ENCODE measurements around the gene SDF4.

DNA sequence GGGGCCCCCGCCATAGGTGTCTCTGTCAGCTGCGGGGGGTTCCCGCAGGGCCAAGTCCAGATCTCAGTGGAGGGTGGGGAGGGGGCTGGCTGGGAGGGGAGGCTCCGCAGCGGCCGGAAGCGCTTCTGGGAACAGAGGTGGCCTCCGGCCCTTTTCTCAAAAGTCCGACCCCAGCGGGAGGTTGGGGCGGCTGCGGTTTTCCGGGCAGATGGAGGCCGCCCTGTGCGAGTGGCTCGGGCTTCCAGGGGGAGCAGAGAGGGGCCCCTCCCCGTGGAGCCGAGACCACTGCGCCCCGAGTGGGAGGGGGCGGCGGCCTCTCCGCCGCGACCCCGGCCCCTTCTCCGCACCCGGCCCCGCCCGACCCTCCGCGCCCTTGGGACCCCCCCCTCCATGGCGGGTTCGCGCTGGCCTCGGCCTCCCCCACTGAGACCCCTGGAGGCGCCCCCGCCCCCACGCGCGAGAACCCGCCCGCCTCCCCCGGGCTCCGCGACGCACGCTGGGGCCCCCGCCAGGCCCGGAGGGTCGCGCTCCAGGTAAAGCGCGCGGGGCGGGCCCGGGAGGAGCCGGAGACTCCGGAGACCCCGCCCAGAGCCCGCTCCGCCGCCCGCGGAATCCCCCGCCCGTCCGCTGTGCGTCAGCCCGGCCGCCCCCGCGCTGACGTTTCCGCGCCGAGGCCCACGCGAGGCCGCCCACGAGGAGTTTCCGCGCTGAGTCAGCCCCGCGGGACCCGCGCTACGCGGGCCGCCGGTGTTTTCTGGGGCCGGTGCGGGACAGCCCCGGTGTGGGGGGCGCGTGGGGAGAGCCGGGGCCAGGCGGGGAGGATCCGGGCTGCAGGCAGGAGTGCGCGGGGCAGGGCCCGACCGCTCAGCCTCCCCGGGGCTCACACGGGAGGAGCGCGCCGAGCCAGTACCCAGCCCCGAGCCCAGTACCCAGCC is 30.7 kb downstream of the SDF4 start:
- TF ChIP-seq CTCF (IDR thresholded peaks at IDR 0.05) (no peak), POLR2A (IDR thresholded peaks at IDR 0.05) (no peak), POLR2AphosphoS5 (IDR thresholded peaks at IDR 0.05) (peak in 1 of 4 donors; percentile 29)

All from sigmoid colon (tissue), 4 donors.